DMS 273 (cell line): ENCODE measurements around the gene ZNF260.

Source experiments
- DNase-seq: peaks from one replicate; lab custom pipeline; 2025; ENCODE audit not compliant: unreplicated experiment; lab: John Stamatoyannopoulos, UW

The ZNF260 gene

GRCh38 chr19:36528194-36528920 lies at the start of gene ZNF260:
TSS of gene ZNF260 (minus strand) at chr19:36528271. CDS start at chr19:36515238, 13,033 bp downstream.
- DNase-seq, result peak; percentile 98

GRCh38 chr19:36577271-36577996 lies 49.4 kb upstream of the ZNF260 start:
- no peak for DNase-seq

GRCh38 chr19:36574741-36575140 lies 46.7 kb upstream of the ZNF260 start:
- DNase-seq, result peak; percentile 28

- peak; percentile 70 for DNase-seq
Measured at GRCh38 chr19:36573895-36574720, 46.0 kb upstream of the ZNF260 start.

- DNase-seq, result peak; percentile 97
Measured at GRCh38 chr19:36573020-36573894, 45.2 kb upstream of the ZNF260 start, which contains the start of gene ZNF529. TSS of gene ZNF529 (minus strand) at chr19:36573292. CDS start at chr19:36572346, 946 bp downstream.

- no peak for DNase-seq
Measured at GRCh38 chr19:36572593-36573019, 44.5 kb upstream of the ZNF260 start.

GRCh38 chr19:36564391-36564790 lies 36.3 kb upstream of the ZNF260 start:
- no peak for DNase-seq

GRCh38 chr19:36547001-36547732 lies 19.1 kb upstream of the ZNF260 start:
- peak; percentile 47 for DNase-seq

GRCh38 chr19:36528921-36529518 lies 949 bp upstream of the ZNF260 start:
- peak; percentile 50 for DNase-seq

GRCh38 chr19:36527873-36528193 lies 238 bp downstream of the ZNF260 start:
- DNase-seq, result no peak

- DNase-seq, result peak; percentile 28
Measured at GRCh38 chr19:36527341-36527740, 730 bp downstream of the ZNF260 start.

- DNase-seq, result no peak
Measured at GRCh38 chr19:36526581-36526980, 1.5 kb downstream of the ZNF260 start.

GRCh38 chr19:36524617-36525016 lies 3.5 kb downstream of the ZNF260 start:
- no peak for DNase-seq

- DNase-seq, result no peak
Measured at GRCh38 chr19:36514012-36514612, 14.0 kb downstream of the ZNF260 start.

- no peak for DNase-seq
Measured at GRCh38 chr19:36508325-36508724, 19.7 kb downstream of the ZNF260 start.

GRCh38 chr19:36501973-36502372 lies 26.1 kb downstream of the ZNF260 start:
- no peak for DNase-seq

- DNase-seq, result no peak
Measured at GRCh38 chr19:36497001-36497400, 31.1 kb downstream of the ZNF260 start.

- peak; percentile 46 for DNase-seq
Measured at GRCh38 chr19:36492689-36493453, 35.2 kb downstream of the ZNF260 start.
